Endothelial cell of umbilical vein (primary cell): ENCODE data around the gene DLST. TPM values are rescaled to one million over a fixed set of nuclear protein-coding genes. Genes with fewer than 3 reads are reported as not detected.

Experiments
- BruUV-seq: library from RNA; stranded (reverse); fragments of 400-500 nt; replicated peaks from 2 replicates; lab custom pipeline; 2021; lab: Mats Ljungman, UMichigan
- CTCF ChIA-PET: fragments of 300-600, 350-600 bp; sonication (Branson Sonifier 250); formaldehyde crosslinking; loops from one replicate; lab custom pipeline; 2021; ENCODE audit warnings: antibody characterized with exemption, inconsistent platforms; lab: Charles Lee
- POLR2A ChIA-PET: fragments of 300-600, 350-600 bp; sonication (Branson Sonifier 250); formaldehyde crosslinking; loops from one replicate; lab custom pipeline; 2021; ENCODE audit warnings: antibody characterized with exemption, inconsistent platforms; lab: Charles Lee
- DNase-seq: peaks from one replicate; pipeline ENCODE4 v3.0.0-alpha.2; 2011; ENCODE audit warnings: low read depth, low spot score
- FAIRE-seq: peaks from 2 replicates; lab custom pipeline; 2011; peaks lifted over from hg19 to GRCh38; lab: Jason Lieb, UNC
- H2AFZ ChIP-seq: 2 replicates; pipeline ENCODE4 v1.6.0; 2012; ENCODE audit warnings: low read depth, low read length, control low read depth, inconsistent platforms
- H3K27ac ChIP-seq: 2 replicates; pipeline ENCODE4 v1.5.1; 2011; ENCODE audit warnings: low read depth, mild to moderate bottlenecking, control low read depth, low read length, moderate library complexity; ENCODE audit not compliant: insufficient read depth
- H3K27me3 ChIP-seq, 2 experiments: 2 replicates each; pipeline versions ENCODE4 v1.6.0 to v1.6.1; 2011; ENCODE audit warnings: low read length in 2 of 2, mixed read lengths in 1 of 2; ENCODE audit not compliant: control insufficient read depth in 2 of 2, insufficient read depth in 2 of 2
- H3K36me3 ChIP-seq, 2 experiments: 2 replicates in 1 of 2; 3 replicates in 1 of 2; pipeline ENCODE4 v1.5.1; 2011; ENCODE audit warnings: low read length in 2 of 2, mild to moderate bottlenecking in 1 of 2, moderate library complexity in 1 of 2; ENCODE audit not compliant: control insufficient read depth in 2 of 2, insufficient read depth in 2 of 2; ENCODE audit errors: extremely low read depth in 1 of 2
- H3K4me1 ChIP-seq: 3 replicates; pipeline ENCODE4 v1.5.1; 2011; ENCODE audit warnings: mild to moderate bottlenecking, low read length; ENCODE audit not compliant: control insufficient read depth, insufficient read depth; ENCODE audit errors: extremely low read depth
- H3K4me2 ChIP-seq: 2 replicates; pipeline ENCODE4 v1.6.1; 2011; ENCODE audit warnings: low read length, control low read depth, mixed read lengths; ENCODE audit not compliant: insufficient read depth
- H3K4me3 ChIP-seq, 3 experiments: fragments of 200-600 bp in 1 of 3; sonication (generic), shearing (Covaris generic) in 1 of 3; replicated peaks in 1 of 3; 2 replicates each; pipeline ENCODE4 v1.5.1; 2011 to 2016; ENCODE audit warnings: control low read depth in 3 of 3, low read length in 3 of 3, mild to moderate bottlenecking in 2 of 3, inconsistent platforms in 1 of 3, low read depth in 1 of 3, moderate library complexity in 1 of 3; ENCODE audit not compliant: insufficient read depth in 1 of 3
- H3K79me2 ChIP-seq: 2 replicates; pipeline ENCODE4 v1.6.0; 2012; ENCODE audit warnings: low read length, inconsistent platforms; ENCODE audit not compliant: control insufficient read depth, insufficient read depth
- H3K9ac ChIP-seq: replicated peaks from 2 replicates; pipeline ENCODE3; 2011; ENCODE audit warnings: low read length, control low read depth; ENCODE audit not compliant: insufficient read depth; ENCODE audit errors: extremely low read depth
- H3K9me1 ChIP-seq: replicated peaks from 3 replicates; pipeline ENCODE4 v1.6.0; 2011; ENCODE audit warnings: mild to moderate bottlenecking, low read length; ENCODE audit not compliant: control insufficient read depth, insufficient read depth; ENCODE audit errors: extremely low read depth
- H3K9me3 ChIP-seq: replicated peaks from 2 replicates; pipeline ENCODE4 v1.5.1; 2012; ENCODE audit warnings: low read length, inconsistent platforms; ENCODE audit not compliant: control insufficient read depth, insufficient read depth
- H4K20me1 ChIP-seq: replicated peaks from 2 replicates; pipeline ENCODE3; 2011; ENCODE audit warnings: mild to moderate bottlenecking, low read length; ENCODE audit not compliant: control insufficient read depth, insufficient read depth; ENCODE audit errors: extremely low read depth
- EZH2 ChIP-seq: IDR thresholded peaks from 2 replicates; pipeline ENCODE4 v1.6.1; 2012; ENCODE audit warnings: borderline replicate concordance, low read depth, mild to moderate bottlenecking, moderate library complexity, low read length, inconsistent platforms; ENCODE audit not compliant: severe bottlenecking
- GATA2 ChIP-seq: IDR thresholded peaks from 2 replicates; pipeline ENCODE4 v1.7.0; 2011; ENCODE audit warnings: low read depth, mild to moderate bottlenecking, moderate library complexity, mixed read lengths, low read length; ENCODE audit not compliant: insufficient read length, insufficient read depth
- MYC ChIP-seq: IDR thresholded peaks from one replicate; pipeline ENCODE4 v1.6.1; 2011; ENCODE audit warnings: mild to moderate bottlenecking, low read depth, low read length
- POLR2A ChIP-seq: IDR thresholded peaks from 2 replicates; pipeline ENCODE4 v1.6.1; 2012; ENCODE audit warnings: low read depth, mild to moderate bottlenecking, control low read depth, low read length
- POLR2AphosphoS5 ChIP-seq: IDR thresholded peaks from 2 replicates; pipeline ENCODE4 v1.6.1; 2012; ENCODE audit warnings: low read depth, mild to moderate bottlenecking, control low read depth, low read length, moderate library complexity; ENCODE audit not compliant: insufficient read depth
- dilution Hi-C: fragments of 300-500 bp; cut with MboI; formaldehyde crosslinking; loops from one replicate; pipeline ENCODE4 v1.15.0; 2019; ENCODE audit warnings: low sequenced_read_pairs; ENCODE audit not compliant: extremely low pct_ligation_motif_present
- intact Hi-C: fragments of 100-400 bp; cut with micrococcal nuclease; formaldehyde crosslinking; loops from one replicate; pipeline ENCODE4 v1.10.0; 2022
- polyA plus RNA-seq, 4 experiments: library from polyadenylated mRNA; depleted of rRNA in 3 of 4; stranded (reverse) in 3 of 4; unstranded in 1 of 4; fragments of >200 nt; gene quantifications; 2 replicates each; pipeline versions ENCODE4 v1.2.1 to v1.2.3, GENCODE V29; 2011 to 2012; ENCODE audit warnings: missing spikeins in 1 of 4
- total RNA-seq: library from RNA; stranded (reverse); gene quantifications from 2 replicates; pipeline ENCODE4 v1.2.3, GENCODE V29; 2021
- TF ChIP-seq, protein P1 (sequence below), 2 donors: IDR thresholded peaks; 1 replicate in 1 of 2; 2 replicates in 1 of 2; pipeline ENCODE4 v1.5.1; 2011; ENCODE audit warnings: low read length in 2 of 2, mild to moderate bottlenecking in 2 of 2, moderate library complexity in 2 of 2, control low read depth in 1 of 2, inconsistent platforms in 1 of 2, low read depth in 1 of 2; ENCODE audit not compliant: insufficient read depth in 1 of 2; ENCODE audit errors: extremely low read depth in 1 of 2

DLST gene
- total and polyA plus RNA-seq, 2 donors (not counting 3 experiments of a cell fraction or from before 2014, with no cell fraction given): 98.4 to 110 TPM

DNA sequence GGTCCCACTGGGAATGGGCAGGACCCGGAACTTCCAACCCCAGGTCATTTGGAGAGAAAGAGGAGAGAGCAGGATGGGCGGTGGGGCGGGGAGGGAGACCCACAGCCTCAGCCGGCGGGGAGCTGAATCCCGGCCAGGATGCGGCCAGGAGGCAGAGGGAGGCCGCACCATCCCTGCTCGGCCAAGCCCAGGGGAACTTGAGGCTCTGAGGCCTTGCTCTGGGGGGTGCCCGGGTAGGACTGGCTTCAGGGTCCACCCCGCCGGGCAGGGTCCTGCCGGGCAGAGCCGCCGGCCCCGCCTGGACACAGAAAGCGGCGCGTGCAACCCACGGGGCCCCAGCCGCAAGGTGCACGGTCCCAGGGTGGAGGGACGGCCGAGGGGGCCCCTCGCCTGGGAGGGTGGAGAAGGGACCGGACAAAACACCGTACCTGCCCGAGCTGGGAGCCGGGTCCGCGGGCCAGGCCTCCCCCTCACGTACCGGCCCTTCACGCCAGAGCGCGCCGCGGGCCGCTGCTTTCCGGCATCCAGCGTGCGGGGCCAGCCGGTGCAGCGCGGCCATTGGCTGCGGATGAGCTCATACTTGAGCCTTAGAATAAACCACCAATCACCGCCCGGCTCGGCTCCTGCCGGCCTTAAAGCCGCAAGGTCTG is 41.2 kb downstream of the DLST start, which contains the start of gene RPS6KL1:
TSS of gene RPS6KL1 (minus strand) at position 509 of the 650 bp plus-strand sequence. CDS start 1,719 bp downstream, outside the sequence.
- H3K9me3 ChIP-seq: no peaks in the 10 kb centered on the region
- peak within 1 kb of the TSS; percentile 78 for H3K9ac ChIP-seq
- BruUV-seq: no TSS peak
- peak within 1 kb of the TSS; percentile 89 for H2AFZ ChIP-seq
- H3K4me1 ChIP-seq: peaks cover 5% of the 10 kb centered on the region
- TF ChIP-seq EZH2 (no peak), POLR2AphosphoS5 (peak; percentile 59)
- no peaks in the 10 kb centered on the region for H3K27me3 ChIP-seq
- no peaks in the 10 kb centered on the region for H4K20me1 ChIP-seq
- ChIA-PET POLR2A (interaction anchor here (0.5 to 1.8 kb wide), 4 partner anchors 10 to 129 kb away, joined by 4 to 7 read pairs (median 6); partner anchors contain the start of gene PGF), CTCF (interaction anchor here (0.6 to 4.5 kb wide), 17 partner anchors 8 to 373 kb away, joined by 3 to 38 read pairs (median 6); partner anchors contain the start of gene PGF)
- H3K27ac ChIP-seq: peak within 1 kb of the TSS; percentile 50
- FAIRE-seq: peak; percentile 95
- no peaks in the 10 kb centered on the region for H3K9me1 ChIP-seq
- intact Hi-C loops (loop anchor here (1.0 to 2.0 kb wide), 2 partner anchors 9 to 18 kb away; no protein-coding TSS in a partner anchor), dilution Hi-C loops (no loop called here)
- peak within 1 kb of the TSS; percentile 55 to 69 (median 58) for H3K4me3 ChIP-seq
- no peaks in the 10 kb centered on the region for H3K79me2 ChIP-seq
- peak within 1 kb of the TSS; percentile 50 for H3K4me2 ChIP-seq
- peak; percentile 87 for DNase-seq
- H3K36me3 ChIP-seq: no peaks in the 10 kb centered on the region

DNA sequence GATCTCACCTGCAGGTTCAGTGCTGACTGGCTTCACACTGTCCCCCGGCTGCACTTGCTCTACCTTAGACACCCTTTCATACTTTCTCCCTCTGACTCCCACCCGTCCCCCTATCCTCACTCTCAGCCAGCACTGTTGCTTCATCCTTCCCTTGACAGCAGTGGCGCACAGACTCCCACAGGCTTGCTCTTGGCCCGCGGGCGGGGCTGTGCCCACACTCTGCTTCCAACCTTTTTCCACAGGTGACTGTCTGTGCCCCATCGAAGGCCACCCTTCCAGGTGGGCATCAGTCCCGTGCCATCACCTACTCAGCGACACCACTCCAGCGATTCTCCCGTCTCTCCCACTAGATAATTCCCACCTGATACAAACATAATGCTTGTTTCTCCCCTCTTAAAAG is 42.3 kb downstream of the DLST start:
- Histone ChIP-seq H3K4me1 (peaks cover 5% of the 10 kb centered on the region), H2AFZ (no peak overlapping the region), H3K9ac (no peak overlapping the region), H3K27me3 (no peaks in the 10 kb centered on the region), H3K4me2 (no peak overlapping the region), H3K9me1 (no peaks in the 10 kb centered on the region), H3K4me3 (no peak overlapping the region), H3K79me2 (no peaks in the 10 kb centered on the region), H4K20me1 (no peaks in the 10 kb centered on the region), H3K27ac (no peak overlapping the region), H3K36me3 (no peaks in the 10 kb centered on the region), H3K9me3 (no peaks in the 10 kb centered on the region)
- no peak for DNase-seq
- ChIA-PET CTCF (interaction anchor here (1.1 to 4.5 kb wide), 5 partner anchors 8 to 165 kb away, joined by 3 to 38 read pairs (median 18); no protein-coding TSS in a partner anchor), POLR2A (no interaction called here)
- FAIRE-seq: no peak
- TF ChIP-seq GATA2 (no peak), MYC (no peak), POLR2A (no peak), POLR2AphosphoS5 (no peak)
- TF ChIP-seq, protein P1, sequence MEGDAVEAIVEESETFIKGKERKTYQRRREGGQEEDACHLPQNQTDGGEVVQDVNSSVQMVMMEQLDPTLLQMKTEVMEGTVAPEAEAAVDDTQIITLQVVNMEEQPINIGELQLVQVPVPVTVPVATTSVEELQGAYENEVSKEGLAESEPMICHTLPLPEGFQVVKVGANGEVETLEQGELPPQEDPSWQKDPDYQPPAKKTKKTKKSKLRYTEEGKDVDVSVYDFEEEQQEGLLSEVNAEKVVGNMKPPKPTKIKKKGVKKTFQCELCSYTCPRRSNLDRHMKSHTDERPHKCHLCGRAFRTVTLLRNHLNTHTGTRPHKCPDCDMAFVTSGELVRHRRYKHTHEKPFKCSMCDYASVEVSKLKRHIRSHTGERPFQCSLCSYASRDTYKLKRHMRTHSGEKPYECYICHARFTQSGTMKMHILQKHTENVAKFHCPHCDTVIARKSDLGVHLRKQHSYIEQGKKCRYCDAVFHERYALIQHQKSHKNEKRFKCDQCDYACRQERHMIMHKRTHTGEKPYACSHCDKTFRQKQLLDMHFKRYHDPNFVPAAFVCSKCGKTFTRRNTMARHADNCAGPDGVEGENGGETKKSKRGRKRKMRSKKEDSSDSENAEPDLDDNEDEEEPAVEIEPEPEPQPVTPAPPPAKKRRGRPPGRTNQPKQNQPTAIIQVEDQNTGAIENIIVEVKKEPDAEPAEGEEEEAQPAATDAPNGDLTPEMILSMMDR (IDR thresholded peaks at IDR 0.05; ENCODE audit: extremely low read depth in 1 of 2, insufficient read depth in 1 of 2, low read depth in 1 of 2, low read length in 2 of 2): no peak
- intact Hi-C loops: no loop called here
- dilution Hi-C loops: no loop called here
- no TSS peak for BruUV-seq
